IMR-90 (cell line): ENCODE results near the gene BGLAP. TPM values are rescaled to one million over a fixed set of nuclear protein-coding genes. Genes with fewer than 3 reads are reported as not detected.

Experiments
- ATAC-seq: fragments of 200-7000 bp; cut with Tn5 transposase; 2 replicates; pipeline ENCODE4 v1.9.1; 2020; ENCODE audit warnings: low read depth, mild to moderate bottlenecking, moderate library complexity
- BruUV-seq: library from RNA; stranded (reverse); fragments of 400-500 nt; replicated peaks from 2 replicates; lab custom pipeline; 2021; lab: Mats Ljungman, UMichigan
- CTCF ChIA-PET: fragments of 300-600 bp; formaldehyde crosslinking; extraction: SDS; loops from one replicate; lab custom pipeline; 2021; ENCODE audit warnings: antibody characterized with exemption; lab: Yijun Ruan, JAX
- POLR2A ChIA-PET: fragments of 300-600 bp; sonication (Branson Sonifier 250); formaldehyde crosslinking; loops from one replicate; lab custom pipeline; 2022; ENCODE audit warnings: antibody characterized with exemption; ENCODE audit not compliant: unreplicated experiment; lab: Charles Lee
- DNase-seq: peaks from one replicate; pipeline ENCODE4 v3.0.0; 2013
- H2AFZ ChIP-seq: replicated peaks from 2 replicates; pipeline ENCODE3; 2013; ENCODE audit warnings: low read length, mild to moderate bottlenecking; ENCODE audit not compliant: poor library complexity
- H2AK5ac ChIP-seq: 2 replicates; pipeline ENCODE4 v1.6.1; 2013; ENCODE audit warnings: low read depth, low read length, inconsistent platforms
- H2AK9ac ChIP-seq: replicated peaks from 2 replicates; pipeline ENCODE3; 2013; ENCODE audit warnings: mild to moderate bottlenecking, low read depth, low read length, moderate library complexity; ENCODE audit not compliant: poor library complexity
- H2BK120ac ChIP-seq: 2 replicates; pipeline ENCODE4 v1.6.1; 2013; ENCODE audit warnings: low read depth, low read length, inconsistent platforms
- H2BK15ac ChIP-seq: 3 replicates; pipeline ENCODE4 v1.6.1; 2013; ENCODE audit warnings: low read depth, low read length, inconsistent platforms
- H2BK20ac ChIP-seq: 2 replicates; pipeline ENCODE4 v1.6.1; 2013; ENCODE audit warnings: low read depth, mild to moderate bottlenecking, inconsistent platforms, low read length, moderate library complexity
- H2BK5ac ChIP-seq: 2 replicates; pipeline ENCODE4 v1.6.1; 2013; ENCODE audit warnings: mild to moderate bottlenecking, low read depth, low read length, inconsistent platforms; ENCODE audit not compliant: poor library complexity, severe bottlenecking
- H3K14ac ChIP-seq: replicated peaks from 2 replicates; pipeline ENCODE4 v1.6.1; 2013; ENCODE audit warnings: low read depth, low read length, inconsistent platforms
- H3K18ac ChIP-seq: 2 replicates; pipeline ENCODE4 v1.6.1; 2013; ENCODE audit warnings: low read depth, low read length, control low read depth
- H3K23ac ChIP-seq: 2 replicates; pipeline ENCODE4 v1.6.1; 2013; ENCODE audit warnings: low read depth, low read length, inconsistent platforms
- H3K27ac ChIP-seq: 2 replicates; pipeline ENCODE4 v1.5.1; 2013; ENCODE audit warnings: mild to moderate bottlenecking, control low read depth, low read length; ENCODE audit not compliant: insufficient read depth
- H3K27me3 ChIP-seq: 2 replicates; pipeline ENCODE4 v1.6.1; 2013; ENCODE audit warnings: low read length; ENCODE audit not compliant: control insufficient read depth, insufficient read depth
- H3K36me3 ChIP-seq: 2 replicates; pipeline ENCODE4 v1.6.1; 2013; ENCODE audit warnings: low read length, mixed read lengths; ENCODE audit not compliant: control insufficient read depth, insufficient read depth
- H3K4ac ChIP-seq: 2 replicates; pipeline ENCODE4 v1.6.1; 2013; ENCODE audit warnings: low read depth, low read length, inconsistent platforms
- H3K4me1 ChIP-seq: 2 replicates; pipeline ENCODE4 v1.6.1; 2013; ENCODE audit warnings: low read length, mixed read lengths; ENCODE audit not compliant: control insufficient read depth, insufficient read depth
- H3K4me2 ChIP-seq: 2 replicates; pipeline ENCODE4 v1.6.1; 2013; ENCODE audit warnings: low read depth, mild to moderate bottlenecking, control low read depth, low read length, moderate library complexity
- H3K4me3 ChIP-seq: 2 replicates; pipeline ENCODE4 v1.5.1; 2013; ENCODE audit warnings: low read depth, mild to moderate bottlenecking, control low read depth, low read length, moderate library complexity; ENCODE audit not compliant: insufficient read depth
- H3K56ac ChIP-seq: 2 replicates; pipeline ENCODE4 v1.6.1; 2013; ENCODE audit warnings: low read length, inconsistent platforms; ENCODE audit not compliant: insufficient read depth; ENCODE audit errors: extremely low read depth
- H3K79me1 ChIP-seq, 2 experiments: 2 replicates each; pipeline ENCODE4 v1.6.1; 2013; ENCODE audit warnings: low read length in 2 of 2, inconsistent platforms in 1 of 2, low read depth in 1 of 2
- H3K9ac ChIP-seq: 2 replicates; pipeline ENCODE4 v1.6.1; 2013; ENCODE audit warnings: low read depth, low read length, control low read depth
- H3K9me1 ChIP-seq: 2 replicates; pipeline ENCODE4 v1.6.1; 2013; ENCODE audit warnings: low read length, inconsistent platforms; ENCODE audit not compliant: insufficient read depth
- H3K9me3 ChIP-seq: 2 replicates; pipeline ENCODE4 v1.6.1; 2013; ENCODE audit warnings: low read length; ENCODE audit not compliant: control insufficient read depth, insufficient read depth
- H4K20me1 ChIP-seq: 2 replicates; pipeline ENCODE4 v1.6.1; 2013; ENCODE audit warnings: low read length, inconsistent platforms; ENCODE audit not compliant: insufficient read depth
- H4K5ac ChIP-seq: 2 replicates; pipeline ENCODE4 v1.6.1; 2013; ENCODE audit warnings: mild to moderate bottlenecking, low read depth, low read length, control low read depth
- H4K8ac ChIP-seq, 2 experiments: 2 replicates each; pipeline ENCODE4 v1.6.1; 2013; ENCODE audit warnings: low read depth in 2 of 2, low read length in 2 of 2, control low read depth in 1 of 2, inconsistent platforms in 1 of 2
- H4K91ac ChIP-seq: 2 replicates; pipeline ENCODE4 v1.6.1; 2013; ENCODE audit warnings: low read depth, low read length, inconsistent platforms; ENCODE audit not compliant: insufficient read depth
- BHLHE40 ChIP-seq: fragments of 150-350 bp; IDR thresholded peaks from 2 replicates; pipeline ENCODE4 v1.6.1; 2016; ENCODE audit warnings: mild to moderate bottlenecking, low read depth, low read length
- CEBPB ChIP-seq: IDR thresholded peaks from 2 replicates; pipeline ENCODE4 v1.6.1; 2012; ENCODE audit warnings: low read depth, low read length, improper control_type of control experiment
- CHD1 ChIP-seq: IDR thresholded peaks from 2 replicates; pipeline ENCODE4 v1.6.1; 2012; ENCODE audit warnings: low read depth, low read length, improper control_type of control experiment
- CTCF ChIP-seq: conservative IDR thresholded peaks from 2 replicates; pipeline ENCODE4 v1.5.1; 2012; ENCODE audit warnings: mild to moderate bottlenecking, low read depth, low read length, improper control_type of control experiment
- ELK1 ChIP-seq: fragments of 150-350 bp; IDR thresholded peaks from 2 replicates; pipeline ENCODE4 v1.6.1; 2016; ENCODE audit warnings: low read depth, mild to moderate bottlenecking, low read length, moderate library complexity, borderline replicate concordance
- FOS ChIP-seq: fragments of 150-350 bp; IDR thresholded peaks from 2 replicates; pipeline ENCODE4 v1.6.1; 2016; ENCODE audit warnings: low read depth, low read length
- MAFK ChIP-seq: IDR thresholded peaks from 2 replicates; pipeline ENCODE4 v1.6.1; 2012; ENCODE audit warnings: low read depth, low read length, improper control_type of control experiment
- MAZ ChIP-seq: IDR thresholded peaks from 2 replicates; pipeline ENCODE4 v1.6.1; 2012; ENCODE audit warnings: low read depth, mild to moderate bottlenecking, low read length, improper control_type of control experiment, moderate library complexity, borderline replicate concordance
- MXI1 ChIP-seq: IDR thresholded peaks from 2 replicates; pipeline ENCODE4 v1.6.1; 2012; ENCODE audit warnings: low read depth, mild to moderate bottlenecking, low read length, moderate library complexity, borderline replicate concordance
- NFE2L2 ChIP-seq: fragments of 150-350 bp; IDR thresholded peaks from 2 replicates; pipeline ENCODE4 v1.6.1; 2016; ENCODE audit warnings: low read depth, mild to moderate bottlenecking, low read length
- POLR2A ChIP-seq: IDR thresholded peaks from 2 replicates; pipeline ENCODE4 v1.6.1; 2012; ENCODE audit warnings: mild to moderate bottlenecking, low read depth, low read length
- RAD21 ChIP-seq: IDR thresholded peaks from 2 replicates; pipeline ENCODE4 v1.6.1; 2012; ENCODE audit warnings: low read length, improper control_type of control experiment
- RCOR1 ChIP-seq: IDR thresholded peaks from 2 replicates; pipeline ENCODE4 v1.6.1; 2012; ENCODE audit warnings: mild to moderate bottlenecking, low read length, improper control_type of control experiment; ENCODE audit not compliant: insufficient replicate concordance
- RFX5 ChIP-seq: IDR thresholded peaks from 2 replicates; pipeline ENCODE4 v1.8.0; 2012; ENCODE audit warnings: low read depth, mild to moderate bottlenecking, low read length, moderate library complexity
- SMC3 ChIP-seq: fragments of 150-350 bp; IDR thresholded peaks from 2 replicates; pipeline ENCODE4 v1.6.1; 2016; ENCODE audit warnings: low read depth, mild to moderate bottlenecking, antibody characterized with exemption, low read length, moderate library complexity
- USF2 ChIP-seq: fragments of 150-350 bp; IDR thresholded peaks from 2 replicates; pipeline ENCODE4 v1.6.1; 2017; ENCODE audit warnings: mild to moderate bottlenecking, antibody characterized with exemption, low read length, low read depth
- WGBS, 2 experiments: methylation state at CpG; one replicate each; pipeline versions ENCODE4 v1.1.5 to v1.1.7; 2013; ENCODE audit warnings: missing lambda C conversion rate in 2 of 2; ENCODE audit not compliant: insufficient read length in 1 of 2; ENCODE audit errors: extremely low coverage in 2 of 2; 5-methylcytosine and 5-hydroxymethylcytosine counted together
- dilution Hi-C: fragments of 300-500 bp; cut with HindIII; formaldehyde crosslinking; loops from one replicate; pipeline ENCODE4 v1.14.3; 2018; ENCODE audit warnings: low sequenced_read_pairs; ENCODE audit not compliant: unreplicated experiment
- in situ Hi-C: fragments of 300-500 bp; cut with MboI; formaldehyde crosslinking; loops from 3 replicates; pipeline ENCODE4 v1.14.3; 2019; ENCODE audit warnings: low sequenced_read_pairs, inconsistent platforms, mixed read lengths
- intact Hi-C: fragments of 100-400 bp; cut with micrococcal nuclease; formaldehyde crosslinking; loops from 2 replicates; pipeline ENCODE4 v1.10.0; 2022
- polyA plus RNA-seq, 3 experiments: library from polyadenylated mRNA; depleted of rRNA; stranded (reverse); fragments of >200 nt; gene quantifications; 2 replicates each; pipeline ENCODE4 v1.2.3, GENCODE V29; 2012; ENCODE audit warnings: low replicate concordance in 1 of 3
- total RNA-seq: library from RNA; depleted of rRNA; stranded (reverse); fragments of >200 nt; gene quantifications from 2 replicates; pipeline ENCODE4 v1.2.3, GENCODE V29; 2012

Gene BGLAP
- total and polyA plus RNA-seq, 2 of the 4 experiments (the other 2 are of a cell fraction): 0.67 TPM; not detected in 1

- Histone ChIP-seq H3K18ac (no peak overlapping the region), H4K91ac (no peak overlapping the region), H2BK5ac (no peak overlapping the region), H3K4me1 (peaks cover 2% of the 10 kb centered on the region; the same call in 1 of the 2 replicates), H3K27ac (no peak overlapping the region), H2BK15ac (no peak overlapping the region), H2BK20ac (no peak overlapping the region), H3K9ac (no peak overlapping the region), H4K8ac (no peak overlapping the region), H4K5ac (no peak overlapping the region), H3K4ac (no peak overlapping the region), H3K56ac (no peak overlapping the region), H3K9me1 (no peaks in the 10 kb centered on the region), H3K9me3 (no peaks in the 10 kb centered on the region), H3K36me3 (peaks cover 50% of the 10 kb centered on the region), H3K4me3 (no peak overlapping the region), H2AFZ (no peak overlapping the region), H3K27me3 (peaks cover 12% of the 10 kb centered on the region; the same call in 1 of the 2 replicates), H2BK120ac (no peak overlapping the region), H3K14ac (no peak overlapping the region), H3K4me2 (no peak overlapping the region), H2AK5ac (no peak overlapping the region), H3K23ac (no peak overlapping the region), H2AK9ac (no peak overlapping the region), H3K79me1 (peaks cover 0 to 7% of the 10 kb centered on the region in 2 experiments; a peak in 2 of 4 replicates), H4K20me1 (peaks cover 3% of the 10 kb centered on the region)
- dilution Hi-C loops (no loop called here), intact Hi-C loops (no loop called here), in situ Hi-C loops (no loop called here)
- ChIA-PET POLR2A (no interaction called here), CTCF (no interaction called here)
- BruUV-seq: TSS peak; percentile 69
- ATAC-seq (no peak), DNase-seq (no peak)
- TF ChIP-seq RAD21 (no peak), CEBPB (no peak), SMC3 (no peak), USF2 (no peak), ELK1 (no peak), POLR2A (no peak), RFX5 (no peak), MAZ (no peak), MAFK (no peak), CHD1 (no peak), BHLHE40 (no peak), NFE2L2 (no peak), CTCF (no peak), MXI1 (no peak), FOS (no peak), RCOR1 (no peak)
- WGBS, 2 experiments: 100% methylated on average over 1 of the region's 5 CpGs; no CpG with 5 or more reads in 1 of the 2 experiments
Observed at GRCh38 chr1:156249593-156249992, 7.6 kb downstream of the BGLAP start.
